ENCODE measurements around the gene GLRA1. TPM values are rescaled to one million over a fixed set of nuclear protein-coding genes. Genes with fewer than 3 reads are reported as not detected.

Gene GLRA1
- total RNA-seq, 1 donor from 2014 or later, result not detected

DNA sequence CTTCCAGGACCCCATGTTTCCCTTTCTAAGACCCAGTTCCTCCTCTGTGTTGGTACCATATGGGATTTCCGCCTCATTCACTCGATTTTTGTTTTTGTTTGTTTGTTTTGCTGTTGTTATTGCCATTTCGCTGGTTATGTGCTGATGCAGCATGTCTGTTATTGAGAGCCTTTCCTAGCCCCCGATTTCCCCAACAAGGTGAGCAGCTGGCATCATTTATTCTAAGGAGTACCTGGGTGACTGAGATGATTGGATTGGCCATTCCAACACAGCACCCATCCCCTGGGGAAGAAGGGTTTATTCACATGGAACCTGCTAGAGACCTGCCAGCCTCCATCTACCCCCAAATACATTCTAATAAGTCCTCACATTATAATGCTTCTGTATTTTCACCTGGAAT is 2.7 kb downstream of the GLRA1 start:
- Histone ChIP-seq H3K4me1 (no peaks in the 10 kb centered on the region), H3K27me3 (ENCODE audit: low read depth) (peaks cover 22% of the 10 kb centered on the region), H3K4me3 (no peak overlapping the region), H3K9me3 (no peaks in the 10 kb centered on the region), H3K36me3 (no peaks in the 10 kb centered on the region), H3K27ac (no peak overlapping the region)
- intact Hi-C loops (cut with DNase I), result no loop called here
- TF ChIP-seq CTCF (IDR thresholded peaks at IDR 0.05), result no peak
- ATAC-seq (no peak), DNase-seq (no peak)

DNA sequence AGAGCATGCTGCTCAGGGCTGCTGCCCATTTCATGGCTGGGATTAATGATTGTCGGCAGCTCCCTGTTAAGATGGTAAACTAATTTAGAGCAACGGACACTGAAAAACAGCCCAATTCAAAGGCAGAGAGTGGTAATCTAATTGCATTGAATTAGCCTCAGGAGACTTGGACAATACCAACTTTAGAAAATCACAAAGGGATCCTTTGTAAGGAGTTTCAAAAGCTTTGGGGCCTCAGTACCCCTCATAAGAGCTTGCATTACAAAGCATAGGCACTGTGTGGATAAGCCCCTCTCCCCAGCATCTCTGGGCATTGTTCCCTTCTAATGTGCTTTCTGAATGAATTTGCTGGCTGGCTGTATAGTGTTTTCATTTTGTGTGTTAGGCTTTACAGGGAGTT is 6.7 kb downstream of the GLRA1 start:
- no peak for DNase-seq
- Histone ChIP-seq H3K27me3 (ENCODE audit: low read depth) (no peaks in the 10 kb centered on the region), H3K36me3 (no peaks in the 10 kb centered on the region), H3K4me1 (no peaks in the 10 kb centered on the region), H3K9me3 (no peaks in the 10 kb centered on the region), H3K4me3 (no peak overlapping the region), H3K27ac (no peak overlapping the region)
- TF ChIP-seq CTCF (IDR thresholded peaks at IDR 0.05), result no peak
- intact Hi-C loops (cut with DNase I), result no loop called here
- no peak for ATAC-seq

- H3K4me1 ChIP-seq, result no peaks in the 10 kb centered on the region
- no peaks in the 10 kb centered on the region for H3K36me3 ChIP-seq
- TF ChIP-seq CTCF (IDR thresholded peaks at IDR 0.05), result no peak
- H3K27me3 ChIP-seq (ENCODE audit: low read depth), result no peaks in the 10 kb centered on the region
- no peak overlapping the region for H3K27ac ChIP-seq
- no peak overlapping the region for H3K4me3 ChIP-seq
- H3K9me3 ChIP-seq, result no peaks in the 10 kb centered on the region
- intact Hi-C loops (cut with DNase I), result no loop called here
- ATAC-seq, result no peak
- no peak for DNase-seq
Observed at GRCh38 chr5:151913425-151913824, 11.2 kb downstream of the GLRA1 start.

DNA sequence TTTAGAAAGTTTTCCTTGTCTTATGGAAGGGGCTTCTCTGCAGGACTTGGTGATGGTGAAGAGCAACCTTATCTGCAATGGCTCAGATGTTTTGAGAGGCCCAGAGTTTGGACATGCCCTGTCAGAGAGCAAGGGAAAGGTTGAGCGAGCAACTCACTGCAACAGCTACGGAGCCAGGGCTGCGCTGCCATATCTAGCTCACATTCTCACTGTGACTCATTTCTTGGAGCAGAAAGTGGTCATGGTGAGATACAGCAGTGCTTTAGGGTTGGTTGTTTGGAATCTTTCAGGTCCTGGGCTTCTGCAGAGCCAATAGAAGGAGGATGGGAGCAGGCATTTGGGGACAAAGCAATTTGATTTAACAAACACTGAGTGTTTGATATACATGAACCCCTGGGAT is 12.3 kb downstream of the GLRA1 start:
- ATAC-seq (no peak), DNase-seq (no peak)
- H3K4me3 ChIP-seq, result no peak overlapping the region
- no peaks in the 10 kb centered on the region for H3K4me1 ChIP-seq
- H3K36me3 ChIP-seq, result no peaks in the 10 kb centered on the region
- H3K27me3 ChIP-seq (ENCODE audit: low read depth), result no peaks in the 10 kb centered on the region
- intact Hi-C loops (cut with DNase I), result no loop called here
- H3K9me3 ChIP-seq, result no peaks in the 10 kb centered on the region
- no peak for TF ChIP-seq CTCF (IDR thresholded peaks at IDR 0.05)
- no peak overlapping the region for H3K27ac ChIP-seq

- no peak overlapping the region for H3K4me3 ChIP-seq
- ATAC-seq, result no peak
- no peaks in the 10 kb centered on the region for H3K9me3 ChIP-seq
- no peak overlapping the region for H3K27ac ChIP-seq
- no peak for TF ChIP-seq CTCF (IDR thresholded peaks at IDR 0.05)
- intact Hi-C loops (cut with DNase I), result no loop called here
- no peaks in the 10 kb centered on the region for H3K27me3 ChIP-seq (ENCODE audit: low read depth)
- H3K4me1 ChIP-seq, result peaks cover 4% of the 10 kb centered on the region
- H3K36me3 ChIP-seq, result no peaks in the 10 kb centered on the region
- DNase-seq, result no peak
Observed at GRCh38 chr5:151911011-151911410, 13.6 kb downstream of the GLRA1 start.

- Histone ChIP-seq H3K27me3 (ENCODE audit: low read depth) (no peaks in the 10 kb centered on the region), H3K27ac (no peak overlapping the region), H3K36me3 (no peaks in the 10 kb centered on the region), H3K9me3 (no peaks in the 10 kb centered on the region), H3K4me1 (peaks cover 11% of the 10 kb centered on the region), H3K4me3 (no peak overlapping the region)
- DNase-seq (no peak), ATAC-seq (no peak)
- no peak for TF ChIP-seq CTCF (IDR thresholded peaks at IDR 0.05)
- intact Hi-C loops (cut with DNase I), result no loop called here
Observed at GRCh38 chr5:151909628-151910027, 15.0 kb downstream of the GLRA1 start.

All from lower lobe of right lung (tissue), 2 donors.